Measurements from ENCODE around the gene CBL. TPM values are rescaled to one million over a fixed set of nuclear protein-coding genes. Genes with fewer than 3 reads are reported as not detected.

CBL gene
- total RNA-seq, 1 donor: 11.4 TPM

DNA sequence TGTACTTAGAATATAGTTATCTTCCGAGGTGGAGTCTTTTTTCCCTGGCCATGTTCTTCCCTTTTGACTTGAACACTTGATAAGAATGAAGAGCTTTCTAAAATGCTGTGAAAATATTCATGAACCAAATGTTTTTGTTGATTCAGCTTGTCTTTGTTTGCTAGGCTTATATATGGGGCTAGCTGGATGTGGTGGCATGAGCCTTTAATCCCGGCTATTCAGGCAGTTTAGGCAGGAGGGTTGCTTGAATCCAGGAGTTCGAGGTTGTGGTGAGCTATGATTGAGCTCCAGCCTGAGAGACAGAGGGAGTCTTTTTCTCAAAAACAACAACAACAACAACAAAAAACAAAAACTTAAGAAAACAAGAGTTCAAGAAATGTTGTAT, 23.1 kb downstream of the CBL start:
- H3K4me3 ChIP-seq (ENCODE audit: low read depth, low read length): no peak overlapping the region
- TF ChIP-seq, protein P1, sequence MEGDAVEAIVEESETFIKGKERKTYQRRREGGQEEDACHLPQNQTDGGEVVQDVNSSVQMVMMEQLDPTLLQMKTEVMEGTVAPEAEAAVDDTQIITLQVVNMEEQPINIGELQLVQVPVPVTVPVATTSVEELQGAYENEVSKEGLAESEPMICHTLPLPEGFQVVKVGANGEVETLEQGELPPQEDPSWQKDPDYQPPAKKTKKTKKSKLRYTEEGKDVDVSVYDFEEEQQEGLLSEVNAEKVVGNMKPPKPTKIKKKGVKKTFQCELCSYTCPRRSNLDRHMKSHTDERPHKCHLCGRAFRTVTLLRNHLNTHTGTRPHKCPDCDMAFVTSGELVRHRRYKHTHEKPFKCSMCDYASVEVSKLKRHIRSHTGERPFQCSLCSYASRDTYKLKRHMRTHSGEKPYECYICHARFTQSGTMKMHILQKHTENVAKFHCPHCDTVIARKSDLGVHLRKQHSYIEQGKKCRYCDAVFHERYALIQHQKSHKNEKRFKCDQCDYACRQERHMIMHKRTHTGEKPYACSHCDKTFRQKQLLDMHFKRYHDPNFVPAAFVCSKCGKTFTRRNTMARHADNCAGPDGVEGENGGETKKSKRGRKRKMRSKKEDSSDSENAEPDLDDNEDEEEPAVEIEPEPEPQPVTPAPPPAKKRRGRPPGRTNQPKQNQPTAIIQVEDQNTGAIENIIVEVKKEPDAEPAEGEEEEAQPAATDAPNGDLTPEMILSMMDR (IDR thresholded peaks at IDR 0.05; ENCODE audit: insufficient read depth, low read length): no peak
- no peak for DNase-seq (ENCODE audit: low read depth)

DNA sequence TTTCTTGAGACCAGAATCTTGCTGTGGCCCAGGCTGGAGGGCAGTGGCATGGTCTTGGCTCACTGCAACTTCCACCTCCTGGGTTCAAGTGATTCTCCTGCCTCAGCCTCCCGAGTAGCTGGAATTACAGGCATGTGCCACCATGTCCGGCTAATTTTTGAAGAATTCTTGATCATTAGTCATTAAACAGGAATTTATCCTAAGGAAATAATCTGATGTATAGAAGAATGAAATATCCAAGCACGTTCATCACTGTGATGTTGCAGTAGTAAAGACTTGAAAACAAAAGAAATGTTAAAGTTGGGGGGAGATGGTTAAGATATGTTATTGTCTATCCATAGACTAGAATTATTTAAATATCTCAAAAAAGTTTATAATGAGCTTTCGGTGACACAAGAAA, 23.6 kb downstream of the CBL start:
- DNase-seq (ENCODE audit: low read depth): no peak
- TF ChIP-seq, protein P1 (IDR thresholded peaks at IDR 0.05; ENCODE audit: insufficient read depth, low read length): no peak
- no peak overlapping the region for H3K4me3 ChIP-seq (ENCODE audit: low read depth, low read length)

DNA sequence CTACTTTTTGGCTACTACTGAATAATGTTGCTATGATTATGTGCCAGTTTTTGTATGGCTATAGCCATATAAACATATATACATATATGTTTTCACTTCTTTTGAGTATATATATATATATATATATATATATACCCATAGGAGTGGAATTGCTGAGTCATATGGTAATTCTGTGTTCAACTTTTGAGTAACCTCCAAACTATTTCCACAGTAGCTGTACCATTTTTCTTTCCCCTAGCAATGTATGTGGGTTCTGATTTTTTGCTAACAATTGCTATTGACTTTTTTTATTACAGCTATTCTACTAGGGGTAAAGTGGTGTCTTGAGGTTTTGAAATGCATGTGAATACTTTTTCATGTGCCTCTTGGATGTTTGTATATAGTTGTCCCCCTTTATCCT, 30.4 kb downstream of the CBL start:
- TF ChIP-seq, protein P1 (IDR thresholded peaks at IDR 0.05; ENCODE audit: insufficient read depth, low read length): no peak
- H3K4me3 ChIP-seq (ENCODE audit: low read depth, low read length): no peak overlapping the region
- DNase-seq (ENCODE audit: low read depth): peak; percentile 43

DNA sequence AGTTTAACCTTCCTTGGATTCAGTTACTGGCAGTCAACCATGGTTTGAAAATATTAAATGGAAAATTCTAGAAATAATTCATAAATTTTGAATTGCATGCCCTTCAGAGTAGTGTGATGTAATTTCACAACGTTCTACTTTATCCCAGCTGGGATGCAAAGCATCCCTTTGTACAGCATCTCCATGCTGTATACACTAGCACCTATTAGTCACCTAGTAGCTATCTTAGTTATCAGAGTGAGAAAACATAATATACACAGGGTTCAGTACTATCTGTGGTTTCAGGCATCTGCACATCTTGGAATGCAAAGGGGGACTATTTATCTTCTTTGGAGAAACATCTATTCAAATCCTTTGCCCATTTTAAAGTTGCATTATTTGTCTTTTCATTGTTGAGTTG, 30.8 kb downstream of the CBL start:
- TF ChIP-seq, protein P1 (IDR thresholded peaks at IDR 0.05; ENCODE audit: insufficient read depth, low read length): no peak
- DNase-seq (ENCODE audit: low read depth): peak; percentile 45

DNA sequence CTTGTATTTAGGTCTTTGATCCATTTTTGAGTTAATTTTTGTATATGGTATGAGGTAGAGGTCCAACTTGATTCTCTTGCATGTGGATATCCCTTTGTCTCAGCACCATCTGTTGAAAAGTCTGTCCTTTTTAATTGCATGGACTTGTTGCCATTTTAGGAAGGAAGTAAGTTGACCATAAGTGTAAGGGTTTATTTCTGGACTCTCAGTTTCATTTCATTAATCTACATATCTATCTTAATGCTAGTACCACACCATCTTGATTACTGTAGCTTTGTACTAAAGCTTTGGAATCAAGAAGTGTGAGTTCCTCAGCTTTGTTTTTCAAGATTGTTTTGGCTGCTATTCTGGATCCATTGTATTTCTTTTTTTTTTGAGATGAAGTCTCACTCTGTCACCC, 31.4 kb downstream of the CBL start:
- H3K4me3 ChIP-seq (ENCODE audit: low read depth, low read length): no peak overlapping the region
- TF ChIP-seq, protein P1 (IDR thresholded peaks at IDR 0.05; ENCODE audit: insufficient read depth, low read length): no peak
- DNase-seq (ENCODE audit: low read depth): no peak

More for the DNA sequence above, 30.8 kb downstream of the CBL start:
- H3K4me3 ChIP-seq (ENCODE audit: low read depth, low read length): no peak overlapping the region

DNA sequence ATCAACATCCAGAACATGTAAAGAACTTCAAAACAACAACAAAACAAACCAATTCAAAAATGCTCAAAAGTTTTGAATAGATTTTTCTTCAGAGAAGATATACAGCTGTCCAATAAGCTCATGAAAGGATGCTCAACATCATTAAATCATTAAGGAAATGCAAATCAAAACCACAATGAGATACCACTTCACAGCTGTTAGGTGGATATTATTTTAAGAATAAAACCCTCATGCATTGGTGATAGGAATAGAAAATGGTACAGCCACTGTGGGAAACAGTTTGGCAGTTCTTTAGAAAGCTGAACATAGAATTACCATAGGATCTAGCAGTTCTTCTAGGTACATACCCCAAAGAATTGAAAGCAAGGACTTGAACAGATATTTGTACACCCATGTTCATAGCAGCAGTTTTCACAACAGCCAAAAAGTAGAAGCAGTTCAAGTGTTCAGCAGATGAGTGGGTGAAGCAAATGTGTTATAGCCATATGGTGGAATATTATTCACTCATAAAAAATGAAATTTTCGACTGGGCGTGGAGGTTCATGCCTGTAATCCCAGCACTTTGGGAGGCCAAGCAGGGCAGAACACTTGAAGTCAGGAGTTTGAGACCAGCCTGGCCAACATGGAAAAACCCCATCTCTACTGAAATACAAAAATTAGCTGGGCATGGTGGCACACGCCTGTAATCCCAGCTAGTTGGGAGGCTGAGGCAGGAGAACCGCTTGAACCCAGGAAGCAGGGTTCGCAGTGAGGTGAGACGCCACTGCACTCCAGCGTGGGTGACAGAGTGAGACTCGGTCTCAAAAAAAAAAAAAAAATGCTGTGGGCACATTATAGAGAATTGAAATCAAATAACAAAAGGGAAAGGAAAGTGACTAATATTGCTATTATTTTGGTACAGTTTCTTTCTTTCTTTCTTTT, 42.9 kb downstream of the CBL start:
- H3K4me3 ChIP-seq (ENCODE audit: low read depth, low read length): no peak overlapping the region
- TF ChIP-seq, protein P1 (IDR thresholded peaks at IDR 0.05; ENCODE audit: insufficient read depth, low read length): no peak
- DNase-seq (ENCODE audit: low read depth): no peak

Measured in fibroblast of the aortic adventitia (primary cell).